ENCODE results near the gene PHLPP1. TPM values are rescaled to one million over a fixed set of nuclear protein-coding genes. Genes with fewer than 3 reads are reported as not detected.

Gene PHLPP1
- total RNA-seq, 2 donors from 2014 or later = 7.8 to 10.5 TPM

DNA sequence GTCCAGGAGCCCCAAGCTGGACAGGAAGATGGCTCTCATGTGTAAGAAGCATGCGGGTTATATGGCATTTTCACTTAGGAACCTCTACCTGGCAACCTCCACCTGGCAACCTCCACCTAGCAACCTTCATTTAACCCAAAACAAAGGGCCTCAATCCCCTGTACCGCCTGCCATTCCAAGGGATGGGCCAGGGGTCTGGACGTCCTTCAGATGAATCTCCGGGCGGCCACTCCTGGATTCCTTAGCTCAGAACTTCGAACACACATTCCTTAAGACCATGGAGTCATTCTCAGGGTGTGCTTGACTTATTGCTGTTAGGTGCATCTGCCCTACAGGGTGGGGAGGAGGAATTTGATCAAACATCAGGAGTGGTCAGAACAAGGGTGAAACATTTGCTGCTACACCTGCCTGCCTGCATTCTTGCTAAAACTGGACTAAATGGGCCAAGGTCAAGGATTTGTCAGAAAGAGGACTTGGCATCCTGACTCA is 277.6 kb downstream of the PHLPP1 start:
- DNase-seq (ENCODE audit: low spot score in 2 of 2) = no peak
- H3K27ac Mint-ChIP-seq = no peak overlapping the region
- no peaks in the 10 kb centered on the region for H3K9me3 Mint-ChIP-seq
- no peak for ATAC-seq
- H3K36me3 Mint-ChIP-seq = no peaks in the 10 kb centered on the region

DNA sequence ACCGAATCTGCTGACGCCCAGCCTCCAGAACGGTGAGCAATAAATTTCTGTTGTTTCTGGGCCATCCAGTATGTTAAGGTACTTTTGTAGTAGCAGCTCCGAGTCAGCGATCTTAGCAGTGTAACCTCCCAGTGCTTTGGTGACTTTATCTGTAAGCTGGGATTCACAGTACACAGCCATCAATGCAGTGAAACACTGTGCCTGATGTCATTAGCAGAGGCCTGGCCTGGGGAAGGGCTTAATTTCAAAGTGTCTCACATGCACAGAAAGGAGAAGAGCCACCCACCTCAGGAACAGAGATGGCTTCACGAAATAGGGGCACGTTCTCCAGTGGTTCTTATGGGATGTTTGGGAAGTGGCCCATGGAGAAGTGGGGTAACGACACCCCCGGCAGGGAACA is 281.2 kb downstream of the PHLPP1 start:
- no peak for ATAC-seq
- no peaks in the 10 kb centered on the region for H3K36me3 Mint-ChIP-seq

DNA sequence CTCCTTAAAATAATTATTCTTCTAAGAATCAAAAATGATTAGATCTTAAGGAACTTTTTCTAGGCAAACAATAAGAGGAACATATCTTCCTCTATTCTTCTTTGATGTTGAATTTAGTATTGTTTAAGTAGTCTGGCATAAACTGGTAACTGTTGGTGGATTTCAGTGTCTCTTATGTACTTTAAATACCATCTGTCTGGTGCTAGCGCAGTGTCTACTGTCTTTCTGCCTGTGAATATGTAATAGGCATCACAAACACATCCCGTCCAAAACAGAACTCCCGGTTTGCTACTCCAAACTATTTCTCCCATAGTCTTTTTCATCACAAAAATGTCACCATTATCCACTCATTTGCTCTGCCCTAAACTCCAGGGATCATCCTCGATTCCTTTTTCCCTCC is 281.7 kb downstream of the PHLPP1 start:
- Mint-ChIP-seq H3K36me3 (no peaks in the 10 kb centered on the region), H3K9me3 (no peaks in the 10 kb centered on the region), H3K27ac (no peak overlapping the region)
- ATAC-seq = no peak
- no peak for DNase-seq (ENCODE audit: low spot score in 2 of 2)

More for the DNA sequence above, 281.2 kb downstream of the PHLPP1 start:
- Mint-ChIP-seq H3K9me3 (no peaks in the 10 kb centered on the region), H3K27ac (no peak overlapping the region)
- no peak for DNase-seq (ENCODE audit: low spot score in 2 of 2)

DNA sequence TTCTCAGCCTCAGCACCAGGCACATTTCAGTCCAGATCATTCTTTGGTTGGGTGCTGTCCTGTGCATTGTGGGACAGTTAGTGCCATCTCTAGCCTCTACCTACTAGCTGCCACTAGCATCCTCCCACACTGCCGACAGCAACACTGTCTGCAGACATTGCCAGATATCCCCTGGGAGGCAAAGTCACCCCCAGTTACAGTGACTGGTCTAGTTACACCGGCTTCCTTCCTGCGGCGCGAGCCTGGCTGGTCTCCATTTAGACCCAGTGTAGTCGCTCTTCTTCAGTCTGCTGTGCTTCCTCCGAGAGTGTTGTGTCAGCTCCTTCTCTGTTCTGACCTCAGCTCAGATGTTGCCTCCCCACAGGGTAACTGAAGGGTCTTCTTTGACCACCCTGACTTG is 283.1 kb downstream of the PHLPP1 start:
- DNase-seq (ENCODE audit: low spot score in 2 of 2) (no peak), ATAC-seq (no peak)
- peak overlapping the region in 1 of 2 donors; percentile 13 for H3K27ac Mint-ChIP-seq
- H3K9me3 Mint-ChIP-seq = no peaks in the 10 kb centered on the region
- H3K36me3 Mint-ChIP-seq = no peaks in the 10 kb centered on the region

DNA sequence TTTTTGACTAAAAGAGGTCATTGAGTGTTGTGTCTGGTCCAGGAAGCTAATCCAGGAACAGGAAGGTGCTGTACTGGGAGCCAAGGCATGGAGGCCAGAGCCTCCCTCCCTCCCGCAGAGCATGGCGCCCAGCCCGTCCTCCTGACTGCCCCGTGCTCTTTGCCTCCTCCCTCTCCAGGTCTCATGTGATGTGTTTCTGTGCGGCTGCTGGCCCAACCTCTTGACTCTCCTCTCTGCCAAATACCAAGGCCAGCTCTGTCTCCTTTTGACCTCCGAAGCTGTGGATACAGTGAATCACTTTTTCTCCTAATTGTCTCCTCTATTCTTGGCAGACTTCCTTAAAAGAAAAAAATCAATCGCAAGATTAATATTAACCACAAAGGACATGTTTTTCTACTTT is 284.1 kb downstream of the PHLPP1 start:
- Mint-ChIP-seq H3K27ac (no peak overlapping the region), H3K9me3 (no peaks in the 10 kb centered on the region), H3K36me3 (no peaks in the 10 kb centered on the region)
- DNase-seq (ENCODE audit: low spot score in 2 of 2) (no peak), ATAC-seq (no peak)

DNA sequence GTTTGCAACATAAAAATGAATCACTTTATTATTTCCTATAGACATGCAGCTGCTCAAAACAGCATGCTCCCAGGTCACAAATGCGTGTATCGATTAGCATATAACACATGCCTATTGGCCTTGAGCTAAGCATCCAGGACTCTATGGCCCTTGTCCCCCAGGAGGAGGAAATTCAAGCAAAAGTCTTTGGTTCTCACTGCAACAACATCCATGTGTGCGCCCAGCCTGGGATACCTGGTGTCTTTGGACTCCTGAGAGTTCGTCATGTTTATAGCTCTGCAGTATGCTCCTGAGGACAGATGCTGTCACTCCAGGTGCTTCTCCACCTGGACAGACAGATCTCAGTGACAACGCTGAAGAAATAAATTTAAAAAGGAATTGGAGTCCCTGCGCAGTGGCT is 284.6 kb downstream of the PHLPP1 start:
- ATAC-seq = no peak
- Mint-ChIP-seq H3K36me3 (no peaks in the 10 kb centered on the region), H3K27ac (no peak overlapping the region), H3K9me3 (no peaks in the 10 kb centered on the region)
- no peak for DNase-seq (ENCODE audit: low spot score in 2 of 2)

DNA sequence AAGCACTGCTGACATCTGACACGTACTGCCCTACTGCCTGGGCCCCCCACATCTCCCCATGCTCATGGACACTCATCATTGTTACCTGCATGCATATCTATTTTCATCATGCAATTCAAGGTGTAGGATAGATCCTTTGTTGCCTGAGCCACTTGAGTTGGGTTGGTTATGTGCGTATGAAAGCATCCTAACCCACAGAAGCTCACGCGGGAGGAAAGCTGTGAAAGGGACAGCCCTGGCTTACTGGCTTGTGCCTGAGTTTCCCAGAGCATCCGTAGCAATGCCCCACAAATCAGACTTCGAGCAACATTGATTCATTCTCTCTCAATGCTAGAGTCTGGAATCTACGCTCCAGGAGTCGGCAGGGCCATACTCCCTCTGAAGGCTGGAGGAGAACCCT is 285.5 kb downstream of the PHLPP1 start:
- ATAC-seq (no peak), DNase-seq (ENCODE audit: low spot score in 2 of 2) (no peak)
- no peaks in the 10 kb centered on the region for H3K9me3 Mint-ChIP-seq
- no peaks in the 10 kb centered on the region for H3K36me3 Mint-ChIP-seq
- H3K27ac Mint-ChIP-seq = no peak overlapping the region

DNA sequence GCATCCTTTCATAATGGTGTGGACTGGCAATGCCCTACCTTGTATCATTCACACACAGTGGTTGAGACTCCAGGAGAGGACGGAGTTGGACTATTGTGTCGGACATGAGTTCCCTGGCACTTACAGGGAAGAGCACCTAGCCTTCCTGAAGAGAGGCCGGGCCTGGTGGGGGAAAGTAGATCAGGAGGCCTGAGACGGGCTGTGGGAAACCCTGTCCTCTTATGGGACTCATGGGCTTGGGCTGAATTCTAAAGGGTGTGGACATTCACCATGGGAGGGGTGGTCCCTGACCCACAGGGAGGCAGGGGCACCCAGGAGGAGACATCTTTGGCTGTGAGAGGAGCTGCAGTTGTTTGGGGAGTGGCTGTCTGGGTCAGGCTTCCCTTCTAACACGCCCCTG is 286.5 kb downstream of the PHLPP1 start:
- no peak for DNase-seq (ENCODE audit: low spot score in 2 of 2)
- Mint-ChIP-seq H3K36me3 (no peaks in the 10 kb centered on the region), H3K27ac (peak overlapping the region in 1 of 2 donors; percentile 33), H3K9me3 (no peaks in the 10 kb centered on the region)
- no peak for ATAC-seq

DNA sequence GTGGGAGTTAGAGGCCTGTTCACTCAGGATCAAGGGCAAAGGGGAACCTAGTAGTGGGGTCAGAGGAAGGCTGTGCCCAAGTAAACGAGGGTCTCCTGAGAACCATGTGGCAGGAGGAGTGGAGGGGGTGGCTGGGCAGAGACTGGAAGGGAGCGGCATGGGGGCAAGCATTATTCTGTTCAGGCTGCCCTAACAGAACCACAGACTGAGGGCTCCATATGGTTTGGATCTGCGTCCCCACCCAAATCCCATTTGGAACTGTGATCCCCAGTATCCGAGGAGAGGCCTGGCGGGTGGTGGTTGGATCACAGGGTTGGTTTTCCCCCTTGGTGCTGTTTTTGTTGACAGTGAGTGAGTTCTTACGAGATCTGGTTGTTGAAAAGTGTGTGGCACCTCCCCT is 287.0 kb downstream of the PHLPP1 start:
- ATAC-seq = no peak
- no peaks in the 10 kb centered on the region for H3K9me3 Mint-ChIP-seq
- H3K36me3 Mint-ChIP-seq = no peaks in the 10 kb centered on the region
- peak overlapping the region in 1 of 2 donors; percentile 33 for H3K27ac Mint-ChIP-seq
- no peak for DNase-seq (ENCODE audit: low spot score in 2 of 2)

DNA sequence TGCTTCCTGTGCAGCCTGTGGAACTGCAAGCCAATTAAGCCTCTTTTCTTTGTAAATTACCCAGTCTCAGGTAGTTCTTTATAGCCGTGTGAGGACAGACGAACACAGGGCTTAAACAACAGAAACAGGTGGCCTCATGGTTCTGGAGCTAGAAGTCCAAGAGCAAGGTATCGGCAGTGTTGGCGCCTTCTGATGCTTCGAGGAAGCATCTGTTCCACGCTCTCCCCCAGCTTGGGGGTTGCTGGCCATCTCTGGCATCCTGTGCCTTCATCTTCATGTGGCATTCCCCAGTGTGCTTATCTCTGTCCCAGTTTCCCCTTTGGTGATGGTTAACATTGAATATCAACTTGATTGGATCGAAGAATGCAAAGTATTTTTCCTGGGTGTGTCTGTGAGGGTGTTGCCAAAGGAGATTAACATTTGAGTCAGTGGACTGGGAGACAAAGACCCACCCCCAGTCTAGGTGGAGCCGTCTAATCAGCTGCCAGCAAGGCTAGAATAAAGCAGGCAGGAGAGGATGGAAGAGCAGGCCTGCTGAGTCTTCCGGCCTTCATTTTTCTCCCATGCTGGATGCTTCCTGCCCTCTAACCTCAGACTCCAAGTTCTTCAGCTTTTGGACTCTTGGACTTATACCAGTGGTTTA is 287.6 kb downstream of the PHLPP1 start:
- Mint-ChIP-seq H3K36me3 (no peaks in the 10 kb centered on the region), H3K9me3 (no peaks in the 10 kb centered on the region), H3K27ac (peak overlapping the region in 1 of 2 donors; percentile 22)
- DNase-seq (ENCODE audit: low spot score in 2 of 2) (no peak), ATAC-seq (no peak)

DNA sequence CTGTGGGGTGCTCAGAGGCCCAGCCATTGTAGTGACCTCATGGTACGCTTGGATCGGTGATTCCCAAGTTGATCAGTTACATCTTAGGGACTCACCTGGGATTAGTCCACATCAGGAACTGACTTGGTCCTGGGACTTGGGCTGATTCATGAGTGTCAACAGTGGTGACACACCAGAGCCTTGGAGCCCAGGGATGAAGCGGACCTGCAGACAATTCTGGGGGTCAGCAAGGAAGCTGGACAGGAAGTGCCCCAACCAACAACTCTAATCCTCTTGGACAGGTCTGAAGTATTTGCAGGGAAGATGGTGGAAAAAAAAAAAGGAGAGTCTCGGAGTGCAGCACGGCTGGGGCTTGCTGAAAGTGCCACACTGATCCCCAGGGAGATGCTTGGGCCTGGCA is 288.6 kb downstream of the PHLPP1 start:
- ATAC-seq (no peak), DNase-seq (ENCODE audit: low spot score in 2 of 2) (no peak)
- Mint-ChIP-seq H3K27ac (peak overlapping the region in 1 of 2 donors; percentile 22), H3K9me3 (no peaks in the 10 kb centered on the region), H3K36me3 (no peaks in the 10 kb centered on the region)

DNA sequence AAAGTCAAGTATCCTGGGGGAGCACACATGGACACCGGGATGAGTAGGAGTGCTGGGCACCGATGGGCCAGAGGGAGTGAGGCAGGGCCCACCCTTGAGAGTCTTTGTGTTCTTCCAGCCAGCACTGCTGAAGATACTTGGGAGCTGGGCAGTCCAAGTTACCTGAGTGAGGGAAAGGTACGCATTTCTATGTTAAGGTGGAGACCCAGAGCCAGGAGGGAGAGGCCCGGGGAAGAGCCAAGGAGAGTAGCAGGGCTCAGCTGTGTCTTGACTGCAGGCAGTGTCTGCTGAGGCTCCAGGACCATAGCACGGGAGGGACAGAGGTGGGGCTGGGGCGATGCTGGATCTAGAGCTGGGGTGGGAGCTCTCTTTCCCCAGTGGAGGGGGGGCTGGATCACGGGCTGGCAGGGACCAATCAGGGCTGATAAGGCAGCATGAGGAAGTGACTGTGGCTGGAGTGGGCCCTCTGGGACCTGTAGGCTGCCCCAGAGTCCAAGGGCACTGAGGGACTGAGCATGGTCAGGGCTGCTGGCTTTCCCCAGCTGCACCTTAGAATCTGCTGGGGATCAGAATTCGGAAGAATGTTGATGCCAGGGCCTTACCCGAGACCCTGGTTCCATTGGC is 289.2 kb downstream of the PHLPP1 start:
- Mint-ChIP-seq H3K36me3 (no peaks in the 10 kb centered on the region), H3K27ac (peak overlapping the region in 1 of 2 donors; percentile 22), H3K9me3 (no peaks in the 10 kb centered on the region)
- DNase-seq (ENCODE audit: low spot score in 2 of 2) = no peak
- ATAC-seq = no peak

DNA sequence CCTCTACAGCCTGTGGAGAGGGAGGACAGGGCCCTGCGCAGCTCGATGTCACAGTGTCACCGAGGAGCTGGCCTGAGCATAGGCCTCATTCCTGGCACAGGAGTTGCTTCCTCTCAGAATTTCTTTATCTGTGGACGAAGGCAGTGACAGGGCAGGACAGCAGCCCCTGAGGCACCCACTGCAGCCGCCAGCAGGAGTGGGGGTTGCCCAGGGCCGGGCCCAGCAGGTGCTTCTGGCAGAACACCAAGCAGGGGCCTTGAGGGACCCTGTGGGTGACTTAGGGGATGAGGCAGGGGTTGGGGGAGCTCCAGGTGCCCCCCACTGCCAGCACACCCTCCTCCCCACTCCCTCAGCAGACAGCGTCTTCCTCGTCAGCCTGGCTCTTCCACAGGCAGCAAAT is 290.0 kb downstream of the PHLPP1 start:
- H3K36me3 Mint-ChIP-seq = no peaks in the 10 kb centered on the region
- ATAC-seq (no peak), DNase-seq (ENCODE audit: low spot score in 2 of 2) (no peak)
- H3K27ac Mint-ChIP-seq = no peak overlapping the region
- H3K9me3 Mint-ChIP-seq = no peaks in the 10 kb centered on the region

DNA sequence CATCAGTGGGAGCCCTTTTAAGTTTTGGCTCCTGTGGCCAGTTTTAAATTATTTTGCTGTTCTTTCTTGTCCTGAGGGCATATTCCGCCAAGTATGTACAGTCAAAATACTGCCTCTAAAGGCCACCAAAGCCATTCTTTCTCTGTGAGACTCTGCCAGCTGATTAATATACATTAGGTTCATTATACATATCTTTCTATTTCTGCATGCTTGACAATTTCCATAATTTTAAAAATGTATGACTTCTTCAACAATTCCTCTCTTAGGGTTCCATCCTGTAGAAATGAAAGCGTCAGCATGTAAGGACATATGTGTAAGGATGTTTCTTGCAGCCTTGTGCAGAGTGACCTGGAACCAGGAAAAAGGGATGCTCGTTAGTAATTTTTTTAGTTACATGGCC is 291.9 kb downstream of the PHLPP1 start:
- DNase-seq (ENCODE audit: low spot score in 2 of 2) (no peak), ATAC-seq (no peak)
- Mint-ChIP-seq H3K9me3 (no peaks in the 10 kb centered on the region), H3K27ac (no peak overlapping the region), H3K36me3 (no peaks in the 10 kb centered on the region)

DNA sequence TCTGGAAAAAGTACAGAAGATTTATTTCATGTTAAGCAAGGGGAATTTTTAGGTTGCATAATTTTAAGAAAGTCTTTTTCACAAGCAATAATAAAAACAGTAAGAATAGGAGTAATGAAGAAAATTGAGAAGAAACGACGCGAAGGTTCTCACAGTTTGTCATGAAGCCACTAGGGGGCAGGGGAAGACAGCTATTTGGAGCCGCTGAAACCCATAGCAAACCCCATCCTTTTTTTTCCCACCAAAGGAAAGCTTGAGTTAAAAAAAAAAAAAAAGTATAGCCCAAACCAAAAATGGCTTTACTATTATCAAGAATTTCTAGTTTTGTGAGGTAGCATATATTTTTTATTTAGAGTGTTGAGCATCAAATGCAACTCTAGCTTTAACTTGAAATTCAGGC is 300.9 kb downstream of the PHLPP1 start:
- Mint-ChIP-seq H3K27ac (no peak overlapping the region), H3K9me3 (peaks cover 6 to 7% of the 10 kb centered on the region in 2 donors), H3K36me3 (peaks cover 6 to 10% of the 10 kb centered on the region in 2 donors)
- DNase-seq (ENCODE audit: low spot score in 2 of 2) (peak in 1 of 2 donors; percentile 42), ATAC-seq (peak; percentile 44 to 71)

DNA sequence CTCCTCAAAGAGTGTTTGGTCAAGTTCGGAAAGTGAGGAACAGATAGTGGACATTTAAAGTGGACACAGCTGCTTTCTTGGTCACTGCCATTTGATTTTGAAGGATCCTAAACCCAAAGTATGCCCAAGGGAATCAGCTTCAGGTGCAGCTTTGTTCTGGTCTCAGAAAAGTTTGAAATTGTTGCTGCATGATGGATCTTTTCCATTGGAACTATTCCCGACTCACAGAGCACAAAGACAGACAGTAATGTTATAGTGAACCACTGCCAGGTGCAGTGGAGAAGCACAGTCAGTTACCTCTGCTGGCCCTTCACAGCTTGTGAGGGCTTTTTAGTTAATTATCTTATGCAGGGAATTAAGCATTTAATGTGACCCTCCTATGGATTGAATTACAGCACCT is 301.7 kb downstream of the PHLPP1 start:
- ATAC-seq (no peak), DNase-seq (ENCODE audit: low spot score in 2 of 2) (no peak)
- Mint-ChIP-seq H3K9me3 (peaks cover 6 to 7% of the 10 kb centered on the region in 2 donors), H3K27ac (no peak overlapping the region), H3K36me3 (peaks cover 6 to 10% of the 10 kb centered on the region in 2 donors)

DNA sequence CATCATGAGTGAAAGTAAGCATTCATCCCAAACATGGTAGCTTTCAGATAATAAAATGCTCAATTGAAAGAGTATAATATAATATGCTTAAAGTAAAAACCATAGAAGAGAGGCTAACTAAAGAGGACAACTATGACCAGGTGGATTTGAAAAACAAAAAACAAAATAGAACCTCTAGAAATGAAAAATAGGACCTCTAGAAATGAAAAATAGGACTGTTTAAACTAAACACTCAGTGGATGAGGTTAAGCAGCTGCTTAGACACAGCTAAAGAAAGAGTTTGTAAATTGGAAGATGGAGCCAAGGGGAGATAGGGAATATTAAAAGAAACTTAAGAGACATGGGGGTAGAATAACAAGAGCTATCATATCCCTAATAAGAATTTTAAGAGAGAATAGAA is 302.6 kb downstream of the PHLPP1 start:
- Mint-ChIP-seq H3K36me3 (peaks cover 6 to 10% of the 10 kb centered on the region in 2 donors), H3K27ac (no peak overlapping the region), H3K9me3 (peaks cover 6 to 7% of the 10 kb centered on the region in 2 donors)
- ATAC-seq = no peak
- no peak for DNase-seq (ENCODE audit: low spot score in 2 of 2)

DNA sequence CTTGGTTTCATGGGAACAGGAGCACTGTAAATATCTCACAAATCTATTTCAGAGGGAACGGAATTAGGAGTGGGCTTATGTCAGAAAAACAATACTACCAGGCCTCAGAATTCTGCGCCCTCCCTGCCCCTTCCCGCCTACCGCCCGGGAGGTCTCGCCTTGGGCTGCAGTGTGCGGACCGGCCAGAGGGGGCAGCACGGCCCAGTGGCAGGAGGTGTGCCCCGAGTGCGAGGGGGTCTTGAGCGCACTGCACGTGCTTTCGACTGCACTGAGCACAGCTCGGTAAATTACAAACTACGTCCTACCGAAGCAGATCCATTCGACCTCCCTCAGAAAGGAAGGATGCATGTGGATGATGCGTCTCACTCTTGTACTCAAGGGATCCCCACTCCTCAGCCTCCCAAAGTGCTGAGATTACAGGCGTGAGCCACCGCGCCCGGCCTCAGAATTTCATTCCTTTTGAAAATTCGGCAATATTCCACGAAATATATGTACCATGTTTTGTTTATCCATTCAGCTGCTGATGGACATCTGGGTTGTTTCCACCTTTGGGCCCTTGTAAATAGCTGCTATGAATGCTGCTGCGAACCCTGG is 307.2 kb downstream of the PHLPP1 start:
- H3K27ac Mint-ChIP-seq = no peak overlapping the region
- DNase-seq (ENCODE audit: low spot score in 2 of 2) = peak in 1 of 2 donors; percentile 45
- peaks cover 6 to 10% of the 10 kb centered on the region in 2 donors for H3K36me3 Mint-ChIP-seq
- peaks cover 6 to 7% of the 10 kb centered on the region in 2 donors for H3K9me3 Mint-ChIP-seq
- ATAC-seq = no peak

All from activated naive CD4-positive, alpha-beta T cell treated with anti-CD3 and anti-CD28 coated beads, Interleukin-2, amount 50 U/mL, for 72 hours (primary cell).